ENCODE measurements around the gene AGPAT4. TPM values are rescaled to one million over a fixed set of nuclear protein-coding genes. Genes with fewer than 3 reads are reported as not detected.

The AGPAT4 gene
- total and polyA plus RNA-seq, 2 donors (not counting 3 experiments of a cell fraction or from before 2014, with no cell fraction given): 10.2 to 15.2 TPM

GRCh38 chr6:161137839-161138542 lies 135.9 kb downstream of the AGPAT4 start:
- CTCF ChIA-PET: interaction anchor here (1.0 to 1.2 kb wide), 2 partner anchors 233 to 236 kb away, joined by 3 to 4 read pairs; no protein-coding TSS in a partner anchor
- H4K20me1 ChIP-seq (replicated peaks; ENCODE audit: control insufficient read depth, extremely low read depth, insufficient read depth, low read length): no peaks in the 10 kb centered on the region
- intact Hi-C loops (cut with micrococcal nuclease): no loop called here
- TF ChIP-seq POLR2A (IDR thresholded peaks at IDR 0.05; ENCODE audit: low read depth, low read length) (no peak), CTCF (IDR thresholded peaks at IDR 0.05; ENCODE audit: extremely low read depth in 1 of 2, insufficient read depth in 1 of 2, low read depth in 1 of 2, low read length in 2 of 2) (no peak), EZH2 (IDR thresholded peaks at IDR 0.05; ENCODE audit: borderline replicate concordance, low read depth, low read length, severe bottlenecking) (no peak), JUN (IDR thresholded peaks at IDR 0.05; ENCODE audit: borderline replicate concordance, insufficient read depth, insufficient read length, low read depth) (no peak), FOS (IDR thresholded peaks at IDR 0.05; ENCODE audit: borderline replicate concordance, insufficient read depth, low read length) (no peak), MAX (IDR thresholded peaks at IDR 0.05; ENCODE audit: insufficient read depth, insufficient read length) (no peak), POLR2AphosphoS5 (IDR thresholded peaks at IDR 0.05; ENCODE audit: insufficient read depth, low read depth, low read length) (no peak), GATA2 (IDR thresholded peaks at IDR 0.05; ENCODE audit: insufficient read depth, insufficient read length, low read depth, low read length) (no peak), MYC (IDR thresholded peaks at IDR 0.05; ENCODE audit: low read depth, low read length) (no peak)
- POLR2A ChIA-PET: no interaction called here
- H2AFZ ChIP-seq (ENCODE audit: low read depth, low read length): no peak overlapping the region
- peaks cover 0 to 4% of the 10 kb centered on the region in 2 experiments for H3K36me3 ChIP-seq (ENCODE audit: control insufficient read depth in 2 of 2, extremely low read depth in 1 of 2, insufficient read depth in 2 of 2, low read length in 2 of 2)
- no peaks in the 10 kb centered on the region for H3K27me3 ChIP-seq (ENCODE audit: control insufficient read depth in 2 of 2, insufficient read depth in 2 of 2, low read length in 2 of 2)
- no peak overlapping the region for H3K27ac ChIP-seq (ENCODE audit: insufficient read depth, low read depth, low read length)
- dilution Hi-C loops (cut with MboI; ENCODE audit: extremely low pct_ligation_motif_present, low sequenced_read_pairs): no loop called here
- no peak overlapping the region for H3K4me2 ChIP-seq (ENCODE audit: insufficient read depth, low read length)
- H3K9me1 ChIP-seq (replicated peaks; ENCODE audit: control insufficient read depth, extremely low read depth, insufficient read depth, low read length): no peaks in the 10 kb centered on the region
- no peaks in the 10 kb centered on the region for H3K79me2 ChIP-seq (ENCODE audit: control insufficient read depth, insufficient read depth, low read length)
- no peak overlapping the region for H3K9ac ChIP-seq (replicated peaks; ENCODE audit: extremely low read depth, insufficient read depth, low read length)
- no peak for DNase-seq (ENCODE audit: low read depth, low spot score)
- no peaks in the 10 kb centered on the region for H3K9me3 ChIP-seq (replicated peaks; ENCODE audit: control insufficient read depth, insufficient read depth, low read length)
- no peak overlapping the region for H3K4me3 ChIP-seq (replicated peaks in 1 of 3; ENCODE audit: insufficient read depth in 1 of 3, low read depth in 1 of 3, low read length in 3 of 3)
- BruUV-seq (replicated peaks): no TSS peak
- FAIRE-seq: no peak
- no peaks in the 10 kb centered on the region for H3K4me1 ChIP-seq (ENCODE audit: control insufficient read depth, extremely low read depth, insufficient read depth, low read length)
